NCI-H128 (cell line): ENCODE results near the gene PTOV1.
A peak's percentile ranks its signal among the peaks of the same experiment; 100 is the strongest.

ENCODE experiments used
- DNase-seq: peaks from one replicate; lab custom pipeline; 2025; ENCODE audit not compliant: unreplicated experiment; lab: John Stamatoyannopoulos, UW

Gene PTOV1

DNA sequence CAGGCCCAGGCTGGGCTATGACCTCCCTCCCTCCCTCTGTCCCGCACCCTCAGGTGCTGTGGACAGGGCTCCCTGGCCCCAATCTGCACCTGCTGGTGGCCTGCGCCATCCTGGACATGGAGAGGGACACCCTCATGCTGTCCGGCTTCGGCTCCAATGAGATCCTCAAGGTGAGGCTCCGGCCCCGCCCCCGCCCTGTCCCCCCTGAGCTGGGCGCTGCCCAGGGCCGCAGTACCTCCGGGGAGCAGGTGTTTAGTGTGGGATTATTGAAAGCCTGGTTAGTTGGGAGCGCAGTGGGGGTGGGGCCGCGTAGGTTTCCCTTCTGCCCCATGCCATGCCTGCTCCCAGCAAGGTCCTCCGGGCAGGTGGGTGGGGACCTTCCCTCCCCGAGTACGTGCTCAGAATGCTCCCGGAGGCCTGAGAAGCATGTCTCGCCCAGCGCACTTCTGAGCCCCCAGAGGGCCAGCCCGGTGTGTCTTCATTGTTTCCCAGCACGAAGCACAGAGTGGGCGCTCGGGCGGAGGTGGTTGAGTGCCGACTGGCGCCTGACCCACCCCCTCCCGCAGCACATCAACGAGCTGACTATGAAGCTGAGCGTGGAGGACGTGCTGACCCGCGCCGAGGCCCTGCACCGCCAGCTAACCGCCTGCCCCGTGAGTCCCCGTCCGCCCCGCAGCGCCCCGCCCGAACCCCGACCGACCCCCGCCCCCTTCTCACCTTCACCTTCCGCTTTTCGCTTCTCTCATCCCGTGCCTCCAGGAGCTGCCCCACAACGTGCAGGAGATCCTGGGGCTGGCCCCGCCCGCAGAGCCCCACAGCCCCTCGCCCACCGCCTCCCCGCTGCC is 36.9 kb downstream of the PTOV1 start:
- DNase-seq: peak; percentile 70

DNA sequence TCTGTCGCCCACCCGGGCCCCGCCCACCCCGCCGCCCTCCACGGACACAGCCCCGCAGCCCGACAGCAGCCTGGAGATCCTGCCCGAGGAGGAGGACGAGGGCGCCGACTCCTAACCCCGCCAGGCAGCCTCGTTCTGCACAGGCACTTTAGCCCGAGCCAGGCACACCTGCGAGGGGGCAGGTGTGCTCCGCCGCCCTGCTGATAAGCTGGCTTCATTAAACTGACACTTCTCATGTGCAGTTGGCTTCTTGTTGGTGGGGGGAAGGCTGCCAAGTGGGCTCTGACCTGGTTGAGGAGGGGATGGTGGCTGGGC is 37.5 kb downstream of the PTOV1 start:
- peak; percentile 50 for DNase-seq

DNA sequence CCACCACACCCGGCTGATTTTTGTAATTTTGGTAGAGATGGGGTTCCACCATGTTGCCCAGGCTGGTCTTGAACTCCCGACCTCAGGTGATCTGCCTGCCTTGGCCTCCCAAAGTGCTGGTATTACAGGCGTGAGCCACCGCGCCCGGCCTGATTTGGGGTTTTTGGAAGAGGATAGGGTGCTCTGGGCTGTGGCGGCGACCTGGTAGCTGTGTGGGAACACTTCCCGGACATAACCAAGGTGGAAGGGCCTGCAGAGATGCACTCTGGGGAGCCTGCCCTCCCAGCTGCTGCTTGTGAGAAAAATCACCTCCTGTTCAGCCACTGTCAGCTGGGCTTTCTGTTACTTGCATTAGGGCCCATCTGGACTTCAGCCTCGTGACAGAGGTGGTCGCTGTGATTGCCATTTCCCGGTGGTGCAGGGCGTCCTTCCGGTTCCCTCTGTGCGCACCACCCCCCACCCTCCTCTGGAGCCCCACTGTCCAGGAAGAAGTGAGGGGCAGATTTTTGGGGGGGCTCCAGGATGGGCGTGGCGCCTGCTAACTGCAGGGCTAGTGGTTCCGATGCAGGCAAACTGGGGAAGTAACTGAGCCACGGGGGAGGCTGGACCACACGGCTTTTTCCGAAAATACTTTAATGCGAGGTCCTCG is 38.2 kb downstream of the PTOV1 start:
- DNase-seq: no peak

DNA sequence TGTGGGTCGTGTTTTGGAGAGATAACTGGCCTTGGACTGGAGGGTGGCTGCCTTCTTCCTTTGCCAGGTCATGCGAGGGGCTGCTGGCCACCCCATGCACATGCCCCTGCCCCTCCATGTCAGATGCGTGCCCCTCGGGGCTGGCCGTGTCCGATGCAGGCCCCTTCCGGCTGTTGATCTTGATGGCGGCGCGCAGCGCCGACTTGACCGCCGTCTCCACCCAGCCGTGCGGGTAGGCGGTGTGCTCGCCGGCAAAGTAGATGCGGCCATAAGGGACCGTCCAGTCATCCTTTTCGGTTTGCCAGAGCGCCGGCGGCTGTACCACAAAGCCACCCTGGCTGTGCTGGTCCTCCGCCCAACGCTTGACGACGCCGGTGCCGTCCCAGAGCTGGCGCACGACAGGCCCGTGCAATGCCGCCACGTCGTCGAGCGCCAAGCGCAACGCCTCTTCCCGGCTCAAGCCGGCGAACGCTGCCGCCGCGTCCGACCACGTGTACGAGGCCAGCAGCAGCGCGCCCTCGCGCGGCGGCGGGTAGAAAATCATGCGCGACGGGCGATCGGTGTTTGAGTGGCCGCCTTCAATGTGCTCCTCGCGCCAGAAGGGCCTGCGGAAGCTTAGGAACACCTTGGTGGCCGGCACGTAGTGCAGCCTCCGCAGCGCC is 38.9 kb downstream of the PTOV1 start:
- no peak for DNase-seq

DNA sequence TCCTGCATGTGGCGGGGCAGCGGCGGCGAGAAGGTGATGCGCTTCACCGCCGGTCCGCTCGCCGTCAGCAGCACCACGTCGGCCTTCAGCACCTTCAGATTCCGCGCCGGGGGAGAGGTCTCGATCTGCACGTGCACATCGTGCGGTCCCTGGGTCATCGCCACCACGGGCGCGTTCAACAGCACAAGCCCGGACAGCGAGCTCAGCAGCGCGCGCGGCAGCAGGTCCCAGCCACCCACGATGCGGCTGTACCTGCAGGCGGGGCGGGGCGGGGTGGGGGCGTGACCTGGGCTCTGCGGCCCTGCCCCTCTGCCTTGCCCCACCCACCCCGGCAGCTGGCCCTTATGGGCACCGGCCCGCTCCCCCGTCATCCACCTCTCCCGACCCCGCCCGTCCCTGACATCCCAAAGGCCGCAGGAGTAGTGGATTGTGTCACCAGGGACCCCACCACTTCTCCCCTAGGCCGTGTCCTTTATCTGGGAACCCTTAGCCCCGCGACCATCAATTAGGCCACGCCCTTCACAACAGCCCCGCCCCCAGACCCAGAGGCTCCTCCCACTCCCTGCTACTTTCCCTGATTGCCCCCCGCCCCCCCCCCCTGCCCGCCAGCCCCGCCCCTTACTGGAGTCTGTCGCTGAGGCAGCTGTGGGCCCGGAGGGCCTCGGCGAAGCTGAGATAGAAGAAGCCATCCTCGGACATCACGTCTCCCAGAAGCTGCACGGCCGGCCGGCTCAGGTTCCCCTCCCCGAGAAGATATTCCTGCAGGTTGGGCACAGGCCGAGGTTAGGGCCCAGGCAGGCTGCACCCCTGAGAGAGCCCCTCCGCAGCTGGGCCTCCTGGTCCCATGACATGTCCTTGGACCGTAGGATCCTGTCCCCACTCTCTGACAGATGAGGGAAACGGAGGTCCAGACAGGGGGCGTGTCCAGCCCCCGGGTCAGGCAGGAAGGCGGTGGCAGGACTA is 39.7 kb downstream of the PTOV1 start:
- no peak for DNase-seq

DNA sequence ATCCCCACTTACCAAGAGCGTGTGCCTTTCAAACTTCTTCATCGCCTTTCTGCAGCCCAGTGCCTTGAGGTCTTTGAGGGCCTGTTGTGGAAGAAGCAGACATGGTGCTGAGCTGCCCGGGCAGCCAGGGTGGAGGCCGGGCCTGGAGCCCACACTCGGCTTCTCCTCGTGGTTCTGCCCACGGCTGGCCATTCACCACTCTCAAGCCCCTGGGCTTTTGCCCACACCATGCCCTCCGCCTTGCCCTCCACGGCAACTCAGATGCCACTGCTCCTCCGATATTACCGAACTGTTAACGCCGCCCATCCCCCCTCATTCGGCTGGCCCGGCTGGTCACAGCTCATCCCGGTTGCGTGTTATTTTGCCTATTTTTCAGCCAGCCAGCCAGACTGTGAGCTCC is 40.4 kb downstream of the PTOV1 start:
- no peak for DNase-seq

DNA sequence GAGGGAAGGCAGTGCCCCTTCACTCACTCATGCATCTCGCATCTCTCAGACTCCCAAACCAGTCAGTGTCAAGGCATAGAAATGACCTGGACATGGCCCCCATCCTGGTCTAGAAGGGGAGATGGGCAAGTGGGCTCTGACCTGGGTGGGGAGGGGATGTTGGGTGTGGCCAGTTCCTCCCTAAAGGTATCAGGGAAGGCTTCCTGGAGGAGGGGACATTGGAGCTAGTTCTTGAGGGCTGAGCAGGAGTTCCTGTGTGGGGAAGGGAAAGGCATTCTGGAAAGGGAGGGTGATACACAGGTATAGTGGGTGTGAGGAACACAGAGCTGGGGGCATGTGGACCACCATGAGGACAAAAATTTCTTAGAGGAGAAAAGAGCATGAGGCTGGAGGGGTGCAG is 41.8 kb downstream of the PTOV1 start:
- DNase-seq: no peak

DNA sequence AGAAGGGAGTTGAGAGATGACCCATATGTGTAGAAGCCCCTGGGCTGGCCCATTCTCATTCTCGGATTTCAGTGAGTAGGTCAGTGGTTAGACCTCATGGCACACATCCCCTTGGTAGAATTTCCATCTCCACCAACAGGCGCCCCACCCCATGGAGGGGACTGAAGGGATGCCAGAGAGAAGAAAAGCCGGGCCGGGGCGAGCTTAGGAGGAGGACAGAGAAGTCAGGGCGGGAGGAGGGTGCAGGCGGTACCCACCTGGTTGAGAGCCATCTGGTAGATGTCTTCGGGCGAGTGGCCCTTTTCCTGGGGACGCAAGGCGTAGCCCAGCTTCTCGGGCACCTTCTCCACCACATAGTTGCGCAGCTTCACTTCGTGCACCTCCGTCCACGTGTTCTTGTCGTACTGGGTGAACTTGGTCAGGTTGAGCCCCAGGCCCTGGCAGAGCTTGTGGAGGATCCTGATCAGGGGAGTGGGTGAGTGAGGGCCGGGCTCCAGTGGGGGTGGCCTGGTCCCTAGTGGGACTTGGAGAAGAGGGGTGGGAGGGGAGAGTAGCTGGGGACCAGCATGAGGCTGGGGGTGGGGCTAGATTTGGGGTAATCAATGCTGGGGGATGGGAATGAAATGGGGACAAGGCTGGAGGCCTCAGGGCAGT is 43.2 kb downstream of the PTOV1 start:
- DNase-seq: no peak

DNA sequence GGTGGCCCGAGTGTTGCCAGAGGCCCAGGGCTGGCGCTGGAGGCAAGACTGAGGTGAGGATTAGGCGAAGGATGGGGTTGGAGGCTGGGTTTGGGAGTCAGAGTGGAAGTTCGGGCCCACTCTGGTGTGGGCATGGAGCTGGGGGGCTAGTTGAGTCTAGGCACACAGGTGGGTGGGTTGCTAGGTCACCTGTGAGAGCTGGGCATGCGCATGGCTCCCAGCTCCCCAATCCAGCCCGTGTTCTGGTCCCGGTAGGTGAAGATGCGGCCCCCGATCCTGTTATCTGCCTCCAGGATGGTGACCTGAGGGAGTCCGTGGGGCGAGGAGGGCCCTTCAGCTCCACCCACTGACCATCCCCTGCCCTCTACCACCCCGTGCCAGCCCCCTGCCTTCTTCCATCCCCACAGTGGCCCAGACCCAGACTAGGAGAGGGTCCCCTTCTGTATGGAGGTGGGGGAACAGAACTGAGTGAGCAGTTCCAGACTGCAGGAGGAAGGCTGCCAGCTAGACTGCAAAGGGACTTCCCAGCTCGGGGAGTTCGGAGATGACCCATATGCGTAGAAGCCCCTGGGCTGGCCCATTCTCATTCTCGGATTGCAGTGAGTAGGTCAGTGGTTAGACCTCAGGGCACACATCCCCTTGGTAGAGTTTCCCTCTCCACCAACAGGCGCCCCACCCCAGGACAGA is 44.1 kb downstream of the PTOV1 start:
- DNase-seq: no peak

DNA sequence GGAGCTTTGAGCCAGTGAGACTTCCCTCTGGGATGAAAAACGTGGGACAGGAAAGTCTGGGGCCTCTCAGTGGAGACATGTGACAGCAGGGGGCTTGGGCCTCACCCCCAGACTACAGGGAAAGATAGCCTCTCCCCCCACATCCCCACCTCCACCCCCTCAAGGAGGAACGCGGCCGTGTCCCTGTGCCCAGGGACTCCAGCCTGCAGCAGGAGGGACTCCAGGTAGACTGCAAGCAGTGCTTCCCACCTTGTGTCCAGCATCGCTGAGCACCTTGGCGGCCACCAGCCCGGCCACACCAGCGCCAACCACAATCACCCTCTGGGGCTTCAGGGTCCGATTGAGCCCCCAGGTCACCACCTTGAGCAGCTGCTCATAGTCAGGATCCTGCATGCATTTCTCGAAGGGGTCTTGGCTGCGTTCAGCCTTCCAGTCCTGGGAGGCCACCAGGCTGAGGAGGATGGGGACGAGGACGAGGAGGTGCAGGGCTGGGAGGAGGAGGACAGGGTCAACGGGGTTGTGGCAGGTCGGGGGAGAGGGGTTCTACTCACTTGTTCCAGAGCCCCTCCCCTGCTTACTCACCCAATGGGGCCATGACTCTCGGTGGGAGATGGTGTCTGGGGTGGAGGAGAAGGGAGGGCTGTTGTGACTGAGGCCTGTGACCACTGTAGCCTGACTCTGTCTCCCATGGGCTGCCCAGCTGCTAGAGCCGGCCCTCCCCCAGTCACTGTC is 44.8 kb downstream of the PTOV1 start:
- DNase-seq: no peak

DNA sequence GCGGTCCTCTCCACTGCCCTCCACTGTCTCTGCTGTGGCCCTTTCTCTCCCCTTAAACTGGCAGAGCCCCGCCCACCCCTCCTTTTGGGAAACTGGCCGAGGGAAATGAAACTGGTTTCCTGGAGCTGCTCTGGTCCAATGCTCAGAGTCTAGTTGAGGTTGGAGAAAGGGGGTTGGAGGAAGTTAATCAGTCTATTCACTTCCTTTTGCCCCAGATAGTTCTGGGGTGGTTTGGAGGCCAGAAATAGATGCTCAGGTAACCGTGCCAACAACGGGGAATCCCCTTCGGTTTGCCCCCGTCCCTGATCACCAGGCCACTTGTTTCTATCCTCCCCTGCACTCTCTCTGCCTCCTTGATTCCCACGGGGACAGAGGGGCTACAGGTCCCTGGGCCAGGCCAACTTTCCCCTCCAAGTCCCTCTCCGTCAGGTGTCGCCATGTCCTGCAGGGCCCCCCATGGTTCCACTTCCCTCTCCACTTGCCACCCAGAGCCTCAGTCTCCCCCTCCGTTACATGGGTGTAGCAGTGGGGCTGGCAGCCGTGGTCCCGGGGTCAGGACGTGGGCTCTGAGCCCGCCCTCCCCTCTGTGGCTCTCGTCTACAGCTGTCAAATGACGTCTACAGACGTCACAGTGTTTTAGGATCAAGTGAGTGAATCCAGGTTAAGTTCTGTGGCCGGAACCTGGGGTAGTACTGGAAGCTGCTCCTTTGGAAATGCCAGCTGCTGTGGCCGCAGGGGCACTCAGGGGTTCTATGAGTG is 46.1 kb downstream of the PTOV1 start, which contains the start of gene IL4I1:
Gene IL4I1, minus strand, starts transcription at position 25 of the 759 bp plus-strand sequence. CDS start 727 bp downstream, outside the sequence.
- DNase-seq: no peak

DNA sequence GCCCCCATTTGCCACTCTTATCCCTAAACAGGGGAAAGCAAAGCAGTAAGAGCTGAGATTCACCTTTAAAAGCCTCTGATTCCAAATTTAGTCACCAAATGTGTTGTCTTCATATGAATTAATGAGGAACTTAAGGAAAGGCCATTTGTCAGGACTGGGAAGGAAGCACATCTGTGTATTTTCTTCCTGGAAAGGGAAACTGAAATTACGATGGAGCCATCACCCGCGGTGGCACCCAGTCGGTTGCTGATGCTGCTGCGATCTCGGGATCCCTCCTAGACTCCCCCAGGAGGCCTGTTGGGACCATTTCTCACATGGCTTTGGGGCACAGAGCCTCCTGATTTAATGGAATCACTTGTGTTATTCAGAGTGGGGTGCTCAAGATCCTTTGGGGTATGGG is 53.2 kb downstream of the PTOV1 start:
- no peak for DNase-seq

DNA sequence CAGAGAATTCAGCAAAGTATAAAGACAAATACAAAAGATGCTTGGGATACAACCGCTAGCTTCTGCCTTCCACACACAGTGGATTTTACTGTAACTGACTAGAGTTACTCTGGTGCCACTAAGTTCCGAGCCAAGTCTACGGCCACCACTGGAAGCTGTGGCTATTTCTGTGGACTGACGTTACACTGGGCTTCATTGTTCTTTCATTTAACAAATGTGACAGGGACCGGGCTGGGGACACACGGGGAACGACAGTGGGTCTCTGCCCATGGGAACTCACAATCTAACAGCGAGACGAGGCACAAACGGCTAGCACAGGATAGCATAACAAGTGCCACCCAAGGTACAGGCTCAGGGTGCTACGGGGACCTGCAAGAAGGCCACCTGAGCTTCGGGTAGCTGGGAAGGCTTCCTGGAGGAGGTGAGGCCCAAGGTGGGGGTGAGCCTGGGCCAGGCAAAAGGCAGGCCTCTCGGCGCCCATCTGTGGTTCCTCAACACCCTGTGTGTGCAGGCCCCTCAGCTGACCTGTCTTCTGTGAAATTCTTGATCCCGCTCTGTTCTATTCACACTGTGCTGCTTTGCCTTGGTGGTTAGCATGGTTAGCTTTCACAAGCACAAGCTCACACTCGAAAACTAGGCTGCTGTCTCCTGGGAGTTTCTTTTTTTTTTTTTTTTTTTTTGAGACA is 56.1 kb downstream of the PTOV1 start:
- no peak for DNase-seq

DNA sequence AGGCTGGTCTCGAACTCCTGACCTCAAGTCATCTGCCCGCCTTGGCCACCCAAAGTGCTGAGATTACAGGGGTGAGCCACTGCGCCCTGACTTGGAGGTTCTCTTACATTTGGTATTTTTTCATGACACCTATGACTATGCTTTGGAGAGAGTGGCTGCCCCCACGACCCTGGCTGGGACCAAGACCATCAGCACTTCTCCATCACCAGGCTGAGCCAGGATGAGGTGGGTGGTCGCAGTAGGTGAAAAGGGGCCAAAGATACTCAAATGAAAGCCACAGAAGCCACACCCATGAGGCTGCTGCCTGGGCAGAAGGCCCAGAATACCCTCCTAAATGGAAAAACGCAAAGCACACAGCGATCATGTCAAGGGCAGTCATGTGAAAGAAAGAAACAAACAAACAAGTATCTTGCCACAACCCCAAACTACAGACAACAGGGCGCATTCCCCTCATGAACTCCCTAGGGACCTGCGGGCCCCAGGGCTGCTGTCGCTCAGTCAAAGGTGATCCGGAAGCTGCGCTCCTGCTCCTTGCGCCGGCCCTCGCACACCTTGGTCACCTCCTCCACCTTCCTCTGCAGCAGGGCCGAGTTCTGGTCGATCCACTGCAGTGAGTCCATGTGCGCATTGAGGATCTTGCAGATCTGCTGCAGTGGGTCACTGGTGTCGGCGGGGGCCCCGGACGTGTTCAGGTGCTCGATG is 56.9 kb downstream of the PTOV1 start:
- no peak for DNase-seq

DNA sequence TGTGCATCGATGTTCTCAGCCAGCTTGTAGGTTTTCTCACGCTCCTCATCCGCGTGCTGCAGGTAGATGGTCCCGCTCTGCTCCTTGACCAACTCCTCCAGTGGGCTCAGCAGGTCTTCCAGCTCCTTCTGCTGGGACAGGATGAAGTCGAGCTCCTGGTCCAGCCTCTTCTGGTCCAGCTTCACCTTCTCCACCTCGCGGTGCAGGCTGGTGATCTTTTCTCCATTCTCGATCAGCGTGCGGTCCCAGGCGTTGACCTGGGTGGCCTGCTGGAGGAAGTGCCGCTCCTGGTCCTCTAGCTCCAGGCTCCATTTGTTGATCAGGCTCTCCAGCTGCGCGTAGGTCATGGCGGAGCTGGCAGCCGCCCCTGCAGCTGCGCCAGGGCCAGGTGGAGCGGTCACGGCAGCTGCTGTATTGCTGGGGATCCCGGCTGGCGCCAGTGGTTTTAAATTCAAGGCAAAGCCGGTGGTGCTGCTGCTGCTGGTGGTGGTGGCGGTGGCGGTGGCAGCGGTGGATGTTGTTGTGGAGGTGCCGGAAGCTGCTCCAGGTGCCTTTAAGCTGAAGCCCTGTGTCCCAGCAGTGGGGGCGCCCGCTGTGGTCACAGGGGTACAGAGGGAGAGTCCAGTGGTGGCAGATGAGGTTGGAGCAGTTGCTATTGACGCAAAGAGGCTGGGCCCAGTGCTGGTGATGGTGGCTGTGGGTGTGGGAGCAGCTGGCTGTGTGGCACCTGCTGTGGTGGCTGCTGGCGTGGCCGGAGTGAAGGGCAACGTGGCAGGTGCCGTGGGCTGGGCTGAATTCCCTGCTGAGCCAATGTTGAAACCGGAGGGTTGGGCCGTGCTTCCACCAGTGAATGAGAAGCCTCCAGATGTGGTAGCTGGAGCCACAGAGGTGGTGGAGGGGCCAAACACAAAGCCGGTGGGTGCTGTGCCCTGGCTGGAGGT is 57.8 kb downstream of the PTOV1 start:
- DNase-seq: no peak

DNA sequence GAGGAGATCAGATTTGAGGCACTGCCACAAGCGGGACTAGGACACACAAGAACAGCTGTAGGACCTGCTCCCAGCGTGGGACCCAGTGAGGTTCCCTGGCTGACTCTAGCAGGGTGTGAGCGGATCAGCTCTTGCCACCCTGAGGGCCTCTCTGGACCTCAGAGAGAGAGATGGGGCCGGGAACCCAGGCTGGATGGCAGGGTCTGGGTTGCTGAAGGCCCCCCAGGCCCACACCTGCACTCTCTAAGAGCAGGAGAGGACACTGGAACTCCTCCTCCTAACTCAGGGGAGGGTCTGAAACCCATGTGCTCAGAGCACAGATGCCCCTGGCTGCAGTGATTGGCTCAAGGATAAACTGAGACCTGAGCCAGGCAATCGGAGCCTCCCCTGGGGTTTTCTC is 59.2 kb downstream of the PTOV1 start:
- DNase-seq: no peak
